Lower leg skin (tissue), 3 donors: ENCODE results near the gene GASK1A.

Source experiments
- CTCF ChIP-seq, 3 donors: fragments of 450-650 bp; IDR thresholded peaks; one replicate each; pipeline ENCODE4 v1.5.1; 2016; ENCODE audit warnings: antibody characterized with exemption in 3 of 3, mild to moderate bottlenecking in 3 of 3, moderate library complexity in 2 of 3
- POLR2A ChIP-seq, 2 donors: fragments of 450-650 bp; IDR thresholded peaks; one replicate each; pipeline ENCODE4 v1.6.1; 2016 to 2017; ENCODE audit warnings: antibody characterized with exemption in 2 of 2, mild to moderate bottlenecking in 1 of 2, moderate library complexity in 1 of 2

- TF ChIP-seq POLR2A (IDR thresholded peaks at IDR 0.05) (no peak), CTCF (IDR thresholded peaks at IDR 0.05) (no peak)
Observed at GRCh38 chr3:43077261-43077660, 98.2 kb downstream of the GASK1A start.
